Measurements from ENCODE around the gene MX2.
"Not testable (repeated sequence)": the region's sequence is repeated elsewhere in the genome, so short reads cannot be mapped to it uniquely, and the experiment has no call there.

MX2 gene

DNA sequence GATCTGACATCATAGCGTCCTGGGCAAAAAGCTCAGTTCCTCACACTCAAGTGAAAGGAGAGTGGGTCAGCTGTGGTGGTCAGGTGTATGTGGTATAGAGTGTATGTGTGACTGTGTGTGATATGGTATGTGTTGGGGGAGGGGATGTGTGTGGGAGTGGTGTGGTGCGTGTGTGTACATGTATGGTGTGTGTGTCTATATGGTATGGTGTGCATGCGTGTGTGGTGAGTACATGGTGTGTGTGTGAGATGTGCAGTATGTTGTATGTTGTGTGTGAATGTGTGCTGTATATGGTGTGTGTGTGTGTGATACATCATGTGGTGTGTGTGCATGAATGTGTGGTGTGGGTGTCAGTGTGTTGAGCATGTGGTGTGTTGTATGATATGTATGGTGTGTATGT, 24.3 kb upstream of the MX2 start:
- no peak for DNase-seq (ENCODE audit: low spot score)

- no peak for DNase-seq (ENCODE audit: low spot score)
Observed at GRCh38 chr21:41338455-41338854, 23.4 kb upstream of the MX2 start.

DNA sequence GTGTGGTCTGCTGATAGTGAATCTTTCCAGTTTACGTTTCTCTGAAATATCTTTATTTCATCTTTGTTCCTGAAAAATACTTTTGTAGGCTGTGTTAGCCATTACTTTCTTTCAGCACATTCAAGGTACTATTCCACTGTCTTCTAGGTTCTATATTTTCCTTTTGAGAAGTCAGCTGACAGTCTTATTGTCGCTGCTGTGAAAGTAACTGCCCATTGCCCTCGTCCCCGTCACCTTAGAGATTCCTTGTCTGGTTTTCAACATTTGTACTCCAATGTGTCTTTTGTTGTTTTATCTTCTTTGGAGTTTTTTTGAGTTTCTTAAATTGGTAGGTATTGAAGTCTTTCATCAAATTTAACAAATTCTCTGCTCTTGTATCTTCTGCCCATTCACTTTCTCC, 19.8 kb upstream of the MX2 start:
- no peak for DNase-seq (ENCODE audit: low spot score)

GRCh38 chr21:41344146-41344545, 17.7 kb upstream of the MX2 start:
- no peak for DNase-seq (ENCODE audit: low spot score)

- DNase-seq (ENCODE audit: low spot score), result no peak
Observed at GRCh38 chr21:41345356-41345755, 16.5 kb upstream of the MX2 start.

DNA sequence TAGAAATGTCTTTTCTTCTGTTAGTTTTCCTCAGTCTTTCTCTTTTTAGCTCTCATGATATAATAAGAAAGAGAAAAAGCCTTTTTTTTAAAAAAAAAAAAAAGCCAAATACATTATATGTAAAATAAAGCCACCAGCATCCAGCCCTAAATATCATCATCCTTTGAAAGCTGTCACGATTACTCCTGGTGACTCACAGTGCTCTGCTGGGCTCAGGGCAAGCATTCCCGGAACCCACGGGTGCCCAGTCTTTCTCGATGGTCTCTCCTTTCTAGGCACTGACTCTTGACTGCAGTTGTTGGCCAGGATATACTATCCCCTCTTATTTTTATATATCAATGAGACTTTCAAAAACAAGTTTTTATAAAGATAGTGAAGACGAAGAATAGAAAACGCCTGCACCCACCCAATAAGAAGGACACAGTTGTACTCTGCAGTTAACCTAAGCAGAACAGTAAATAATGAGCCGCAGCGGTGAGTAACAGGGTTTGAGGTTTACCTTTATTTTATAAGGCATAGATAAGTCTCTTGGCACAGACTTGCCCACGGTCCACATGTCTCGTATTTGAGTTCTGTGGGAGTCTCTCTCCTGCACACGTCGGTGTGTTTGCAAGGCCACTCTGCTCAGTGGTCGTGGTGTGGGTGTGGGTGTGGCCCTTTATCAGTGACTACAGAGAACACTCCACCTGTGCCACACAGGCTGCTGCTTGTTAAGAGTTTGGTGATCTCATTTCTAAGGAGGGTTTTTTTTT, 15.7 kb upstream of the MX2 start:
- DNase-seq (ENCODE audit: low spot score), result peak; percentile 34

DNA sequence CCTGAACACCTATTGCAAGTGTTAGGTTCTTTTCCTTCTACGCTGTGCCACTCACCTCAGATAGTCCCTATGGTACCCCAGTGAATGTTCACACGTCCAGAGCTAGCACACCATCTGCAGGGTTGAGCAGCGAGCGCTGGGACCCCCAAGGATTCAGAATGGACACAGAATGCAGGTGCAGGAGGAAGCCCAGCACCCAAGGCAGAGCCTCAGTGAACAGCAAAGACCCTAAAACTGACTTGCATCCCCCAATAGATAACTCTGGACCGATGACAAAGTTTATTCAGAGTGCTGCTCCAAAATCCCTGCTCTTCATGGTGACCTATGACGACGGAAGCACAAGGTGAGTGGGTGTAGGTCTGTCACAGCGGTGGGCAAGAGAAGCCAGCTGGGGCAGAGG, 15.1 kb upstream of the MX2 start:
- no peak for DNase-seq (ENCODE audit: low spot score)

DNA sequence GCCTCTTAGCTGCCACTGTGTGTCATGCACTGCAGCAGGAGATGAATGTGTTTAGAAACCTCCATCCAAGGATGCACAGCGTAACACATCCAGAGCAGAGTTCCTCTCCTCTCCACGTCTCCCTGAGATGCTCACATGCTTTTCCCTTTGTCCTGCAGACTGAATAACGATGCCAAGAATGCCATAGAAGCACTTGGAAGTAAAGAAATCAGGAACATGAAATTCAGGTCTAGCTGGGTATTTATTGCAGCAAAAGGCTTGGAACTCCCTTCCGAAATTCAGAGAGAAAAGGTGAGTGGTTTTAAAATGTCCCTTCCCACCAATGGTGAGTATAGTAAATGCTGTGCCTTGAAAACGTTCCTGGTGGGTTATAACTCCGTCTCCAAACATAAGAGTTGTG, 13.4 kb upstream of the MX2 start:
- DNase-seq (ENCODE audit: low spot score), result no peak

DNA sequence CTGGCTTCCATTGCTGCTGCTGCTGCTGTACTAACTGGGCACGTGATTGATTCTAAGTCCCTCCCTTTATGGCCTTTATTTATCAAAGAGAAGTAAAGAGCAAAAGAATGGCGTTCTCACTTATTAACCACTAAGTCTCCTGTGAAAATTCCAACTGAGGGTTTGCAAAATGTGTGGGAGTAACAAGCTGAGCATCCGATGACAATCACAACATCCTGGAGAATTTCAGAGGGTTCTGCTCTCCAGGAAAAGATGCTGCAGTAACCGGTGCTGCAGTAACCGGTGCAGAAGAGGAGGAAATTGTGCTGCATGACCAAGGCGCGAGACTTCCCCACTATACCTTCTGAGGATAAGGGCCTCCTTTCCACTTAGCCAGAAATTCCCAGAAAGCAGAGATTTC, 12.7 kb upstream of the MX2 start:
- DNase-seq (ENCODE audit: low spot score), result no peak

- DNase-seq (ENCODE audit: low spot score), result no peak
Observed at GRCh38 chr21:41349619-41350390, 12.0 kb upstream of the MX2 start.

DNA sequence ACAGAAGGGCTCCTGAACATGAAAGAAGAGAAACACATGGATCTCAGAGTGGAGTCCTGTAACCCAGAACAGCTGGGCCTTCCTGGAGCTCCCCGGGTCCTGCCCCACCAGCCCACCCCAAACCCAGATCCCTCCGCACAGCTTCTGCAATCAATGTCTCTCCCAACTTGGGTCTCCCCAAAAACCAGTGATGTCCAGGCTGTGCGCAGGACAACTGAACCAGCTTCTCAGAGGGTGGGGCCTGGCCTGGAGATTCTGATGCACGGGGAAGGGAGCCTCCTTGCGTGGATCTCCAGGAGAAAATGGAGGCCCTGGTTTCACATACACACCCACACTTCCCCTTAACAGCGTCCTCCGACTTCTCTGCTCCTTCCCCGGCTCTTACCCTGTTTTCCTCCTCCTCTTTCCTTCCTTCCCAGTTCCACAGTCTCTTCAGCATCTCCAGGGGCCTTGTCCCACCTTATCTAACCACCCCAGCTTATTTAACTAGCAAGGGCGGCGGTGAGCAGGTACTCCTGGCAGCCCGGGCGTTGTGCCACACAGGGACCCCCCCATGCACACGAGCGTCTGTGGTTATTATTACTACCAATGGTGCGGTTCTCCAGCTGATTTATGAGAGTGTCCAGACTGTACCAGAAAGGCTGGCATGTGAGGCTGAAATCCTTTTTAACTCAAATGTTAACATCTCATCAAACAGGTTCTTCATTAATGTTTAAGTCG, 11.2 kb upstream of the MX2 start:
- no peak for DNase-seq (ENCODE audit: low spot score)

GRCh38 chr21:41357546-41357945, 4.3 kb upstream of the MX2 start:
- DNase-seq (ENCODE audit: low spot score), result no peak

DNA sequence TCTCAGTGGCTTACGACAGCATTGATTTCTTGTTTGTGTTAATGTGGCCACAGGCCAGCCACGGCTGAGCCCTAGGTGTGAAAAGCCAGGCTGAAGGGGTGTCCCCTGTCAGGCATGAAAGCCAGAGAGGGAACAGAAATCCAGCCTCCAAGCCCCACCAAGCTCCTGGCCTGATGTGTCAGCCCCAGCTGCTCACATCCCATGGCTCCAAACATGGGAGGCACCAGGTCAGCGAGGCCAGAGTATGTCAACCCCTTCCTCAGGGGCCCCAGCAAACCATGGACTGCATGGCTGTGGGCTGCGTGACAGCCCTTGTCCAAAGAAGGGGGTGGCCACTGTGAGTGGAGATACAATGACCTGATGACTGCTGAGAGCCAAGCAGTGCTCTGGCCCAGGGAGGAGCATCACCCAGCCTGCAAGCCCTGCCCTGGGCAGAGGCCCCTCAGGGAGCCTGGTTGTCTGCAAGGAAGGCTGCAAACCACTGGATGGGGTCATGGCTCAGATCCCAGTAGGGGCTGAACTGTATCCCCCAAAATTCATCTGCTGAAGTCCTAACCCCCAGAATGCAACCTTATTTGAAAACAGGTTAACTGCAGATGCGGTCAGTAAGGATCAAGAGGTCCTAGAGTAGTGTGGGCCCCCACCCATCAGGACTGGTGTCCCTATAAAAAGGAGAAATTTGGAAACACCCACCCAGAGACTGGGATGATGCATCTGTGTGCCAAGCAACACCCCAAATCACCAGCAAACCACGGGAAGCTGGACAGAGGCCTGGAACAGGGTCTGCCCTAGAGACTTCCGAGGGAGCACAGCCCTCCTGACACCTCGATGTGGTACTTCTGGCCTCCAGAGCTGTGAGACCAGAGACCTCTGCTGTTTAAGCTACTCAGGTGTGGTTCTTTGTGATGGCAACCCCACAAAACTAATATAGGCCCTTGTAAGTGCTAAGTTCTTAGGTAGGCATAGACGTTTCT, 3.3 kb upstream of the MX2 start:
- no peak for DNase-seq (ENCODE audit: low spot score)

DNA sequence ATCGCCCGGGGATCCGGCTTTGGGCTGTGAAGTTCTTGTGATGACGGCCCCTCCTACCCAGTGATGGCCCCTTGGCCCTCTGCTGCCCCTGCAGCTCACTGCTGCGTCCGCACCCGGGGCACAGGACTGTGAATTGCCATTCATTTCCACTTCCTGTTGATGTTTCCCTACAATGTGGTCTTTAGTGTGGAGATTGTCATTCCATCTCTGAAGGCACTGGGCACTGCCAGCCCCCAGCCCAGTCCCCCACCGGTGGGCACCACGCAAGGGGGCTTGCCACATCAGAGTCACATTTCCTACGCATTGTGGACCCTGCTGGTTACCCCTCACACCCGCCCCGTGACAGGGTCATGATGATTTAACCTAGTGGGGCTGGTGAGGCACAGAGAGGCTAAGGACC, 2.5 kb upstream of the MX2 start:
- no peak for DNase-seq (ENCODE audit: low spot score)

- not testable (repeated sequence) for DNase-seq (ENCODE audit: low spot score)
Observed at GRCh38 chr21:41359754-41360071, 2.1 kb upstream of the MX2 start.

GRCh38 chr21:41360072-41360821, 1.6 kb upstream of the MX2 start:
- DNase-seq (ENCODE audit: low spot score), result peak; percentile 75

GRCh38 chr21:41361053-41361785, 608 bp upstream of the MX2 start:
- peak; percentile 85 for DNase-seq (ENCODE audit: low spot score)

- DNase-seq (ENCODE audit: low spot score), result no peak
Observed at GRCh38 chr21:41362605-41363369, 960 bp downstream of the MX2 start.

- no peak for DNase-seq (ENCODE audit: low spot score)
Observed at GRCh38 chr21:41363370-41364270, 1.8 kb downstream of the MX2 start.
